BJ (cell line): ENCODE results near the gene OAS2. TPM values are rescaled to one million over a fixed set of nuclear protein-coding genes. Genes with fewer than 3 reads are reported as not detected.

Source experiments
- CTCF ChIA-PET: fragments of 350-600 bp; formaldehyde crosslinking; extraction: SDS; loops from one replicate; lab custom pipeline; 2021; ENCODE audit warnings: antibody characterized with exemption, inconsistent platforms; lab: Yijun Ruan, JAX
- POLR2A ChIA-PET: fragments of 300-600 bp; sonication (Branson Sonifier 250); formaldehyde crosslinking; extraction: SDS; loops from one replicate; lab custom pipeline; 2021; ENCODE audit warnings: antibody characterized with exemption; lab: Charles Lee
- DNase-seq: peaks from one replicate; pipeline ENCODE4 v3.0.0-alpha.2; 2011; ENCODE audit warnings: low read depth
- H3K27me3 ChIP-seq: 2 replicates; pipeline ENCODE4 v1.6.0; 2011; ENCODE audit warnings: low read length; ENCODE audit not compliant: control insufficient read depth, insufficient read depth
- H3K36me3 ChIP-seq: 2 replicates; pipeline ENCODE4 v1.5.1; 2011; ENCODE audit warnings: low read length; ENCODE audit not compliant: control insufficient read depth, insufficient read depth
- H3K4me3 ChIP-seq: 2 replicates; pipeline ENCODE4 v1.5.1; 2011; ENCODE audit warnings: low read depth, mild to moderate bottlenecking, control low read depth, low read length
- polyA plus RNA-seq: library from polyadenylated mRNA; depleted of rRNA; stranded (reverse); fragments of >200 nt; gene quantifications from 2 replicates; pipeline ENCODE4 v1.2.3, GENCODE V29; 2011
- TF ChIP-seq, protein P1 (sequence below): IDR thresholded peaks from 2 replicates; pipeline ENCODE4 v1.5.1; 2011; ENCODE audit warnings: low read depth, mild to moderate bottlenecking, control low read depth, inconsistent platforms, low read length, moderate library complexity; ENCODE audit not compliant: insufficient read depth

Gene OAS2
- polyA plus RNA-seq, 1 experiment: 1.2 TPM

DNA sequence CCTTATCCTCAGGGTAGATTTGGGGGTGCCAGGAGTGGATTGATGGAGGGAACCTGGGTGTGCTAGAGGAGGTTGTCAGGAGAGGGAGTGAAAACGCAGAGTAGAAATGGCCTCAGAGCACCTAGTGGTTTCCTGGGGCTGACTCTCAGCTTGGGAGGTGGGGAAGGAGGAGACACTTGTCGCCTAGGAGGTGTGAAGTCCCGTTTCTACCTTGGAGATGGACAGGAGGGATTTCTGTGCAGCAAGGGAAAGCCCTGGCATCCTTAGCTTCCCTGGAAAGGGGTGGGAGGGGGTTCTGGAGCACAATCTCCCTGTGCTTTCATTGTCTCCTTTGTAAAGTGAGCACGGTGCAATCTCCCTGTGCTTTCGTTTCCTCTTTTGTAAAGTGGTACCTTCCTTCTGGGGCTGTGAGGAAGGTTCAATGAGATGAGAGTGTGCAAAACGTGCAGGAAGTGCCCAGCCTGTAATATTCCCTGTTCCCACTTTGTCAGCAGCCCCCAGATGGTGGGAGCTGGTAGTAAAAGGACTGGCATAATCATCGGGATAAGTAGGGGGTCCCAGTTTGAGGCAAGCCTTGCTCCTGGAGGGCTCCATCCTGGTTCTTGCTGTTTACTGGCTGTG lies 38.4 kb upstream of the OAS2 start:
- H3K36me3 ChIP-seq: no peaks in the 10 kb centered on the region
- CTCF ChIA-PET: no interaction called here
- DNase-seq: no peak
- H3K4me3 ChIP-seq: no peak overlapping the region
- no peaks in the 10 kb centered on the region for H3K27me3 ChIP-seq
- POLR2A ChIA-PET: no interaction called here
- TF ChIP-seq, protein P1, sequence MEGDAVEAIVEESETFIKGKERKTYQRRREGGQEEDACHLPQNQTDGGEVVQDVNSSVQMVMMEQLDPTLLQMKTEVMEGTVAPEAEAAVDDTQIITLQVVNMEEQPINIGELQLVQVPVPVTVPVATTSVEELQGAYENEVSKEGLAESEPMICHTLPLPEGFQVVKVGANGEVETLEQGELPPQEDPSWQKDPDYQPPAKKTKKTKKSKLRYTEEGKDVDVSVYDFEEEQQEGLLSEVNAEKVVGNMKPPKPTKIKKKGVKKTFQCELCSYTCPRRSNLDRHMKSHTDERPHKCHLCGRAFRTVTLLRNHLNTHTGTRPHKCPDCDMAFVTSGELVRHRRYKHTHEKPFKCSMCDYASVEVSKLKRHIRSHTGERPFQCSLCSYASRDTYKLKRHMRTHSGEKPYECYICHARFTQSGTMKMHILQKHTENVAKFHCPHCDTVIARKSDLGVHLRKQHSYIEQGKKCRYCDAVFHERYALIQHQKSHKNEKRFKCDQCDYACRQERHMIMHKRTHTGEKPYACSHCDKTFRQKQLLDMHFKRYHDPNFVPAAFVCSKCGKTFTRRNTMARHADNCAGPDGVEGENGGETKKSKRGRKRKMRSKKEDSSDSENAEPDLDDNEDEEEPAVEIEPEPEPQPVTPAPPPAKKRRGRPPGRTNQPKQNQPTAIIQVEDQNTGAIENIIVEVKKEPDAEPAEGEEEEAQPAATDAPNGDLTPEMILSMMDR: 0 out of 2 replicates have a peak, but pooled peaks have one; percentile 2

DNA sequence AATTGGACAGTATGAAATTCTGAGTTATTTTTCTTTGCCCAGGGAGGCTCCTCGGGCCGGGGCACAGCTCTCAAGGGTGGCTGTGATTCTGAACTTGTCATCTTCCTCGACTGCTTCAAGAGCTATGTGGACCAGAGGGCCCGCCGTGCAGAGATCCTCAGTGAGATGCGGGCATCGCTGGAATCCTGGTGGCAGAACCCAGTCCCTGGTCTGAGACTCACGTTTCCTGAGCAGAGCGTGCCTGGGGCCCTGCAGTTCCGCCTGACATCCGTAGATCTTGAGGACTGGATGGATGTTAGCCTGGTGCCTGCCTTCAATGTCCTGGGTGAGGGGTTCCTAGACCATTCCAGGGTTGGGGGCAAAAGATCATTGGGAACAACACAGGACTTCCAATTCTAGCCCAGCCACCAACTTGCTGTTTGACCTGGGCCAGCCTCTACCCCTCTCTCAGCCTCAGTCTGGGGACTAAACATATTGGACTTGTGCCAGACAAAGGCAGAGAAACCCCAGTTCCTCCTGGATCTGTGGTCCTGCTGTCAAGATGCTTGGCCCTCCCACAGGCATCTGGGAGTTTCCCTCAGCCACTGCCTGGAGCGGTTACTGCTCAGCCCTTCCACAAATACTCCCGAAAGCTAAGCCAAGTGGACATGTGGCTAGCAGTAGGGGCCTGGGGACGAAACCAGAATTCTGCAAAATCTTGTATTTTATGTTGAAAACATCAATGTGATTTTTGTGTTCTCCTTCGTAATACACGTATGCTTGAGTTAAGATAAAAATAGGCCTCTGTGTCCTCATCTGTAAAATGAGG lies 36.6 kb upstream of the OAS2 start:
- DNase-seq: no peak
- H3K36me3 ChIP-seq: no peaks in the 10 kb centered on the region
- H3K27me3 ChIP-seq: no peaks in the 10 kb centered on the region
- CTCF ChIA-PET: no interaction called here
- TF ChIP-seq, protein P1: no peak
- H3K4me3 ChIP-seq: no peak overlapping the region
- POLR2A ChIA-PET: no interaction called here

DNA sequence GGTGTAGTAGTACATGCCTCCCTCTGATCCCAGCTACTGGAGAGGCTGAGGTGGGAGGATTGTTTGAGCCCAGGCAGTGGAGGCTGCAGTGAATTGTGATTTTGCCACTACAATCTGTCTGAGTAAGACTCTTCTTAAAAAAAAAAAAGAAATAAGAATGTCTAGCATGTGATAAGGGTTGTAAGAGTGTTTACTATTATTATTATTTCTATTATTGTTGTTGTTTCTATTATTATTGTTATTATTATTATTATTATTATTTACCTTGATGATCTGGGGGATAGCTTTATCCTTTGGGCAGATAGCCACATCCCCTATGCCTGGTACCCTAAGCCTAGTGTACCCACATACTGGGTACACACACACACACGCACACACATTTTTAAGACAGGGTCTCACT lies 35.7 kb upstream of the OAS2 start:
- ChIA-PET POLR2A (no interaction called here), CTCF (no interaction called here)
- Histone ChIP-seq H3K36me3 (no peaks in the 10 kb centered on the region), H3K4me3 (no peak overlapping the region), H3K27me3 (no peaks in the 10 kb centered on the region)
- TF ChIP-seq, protein P1: no peak
- no peak for DNase-seq

DNA sequence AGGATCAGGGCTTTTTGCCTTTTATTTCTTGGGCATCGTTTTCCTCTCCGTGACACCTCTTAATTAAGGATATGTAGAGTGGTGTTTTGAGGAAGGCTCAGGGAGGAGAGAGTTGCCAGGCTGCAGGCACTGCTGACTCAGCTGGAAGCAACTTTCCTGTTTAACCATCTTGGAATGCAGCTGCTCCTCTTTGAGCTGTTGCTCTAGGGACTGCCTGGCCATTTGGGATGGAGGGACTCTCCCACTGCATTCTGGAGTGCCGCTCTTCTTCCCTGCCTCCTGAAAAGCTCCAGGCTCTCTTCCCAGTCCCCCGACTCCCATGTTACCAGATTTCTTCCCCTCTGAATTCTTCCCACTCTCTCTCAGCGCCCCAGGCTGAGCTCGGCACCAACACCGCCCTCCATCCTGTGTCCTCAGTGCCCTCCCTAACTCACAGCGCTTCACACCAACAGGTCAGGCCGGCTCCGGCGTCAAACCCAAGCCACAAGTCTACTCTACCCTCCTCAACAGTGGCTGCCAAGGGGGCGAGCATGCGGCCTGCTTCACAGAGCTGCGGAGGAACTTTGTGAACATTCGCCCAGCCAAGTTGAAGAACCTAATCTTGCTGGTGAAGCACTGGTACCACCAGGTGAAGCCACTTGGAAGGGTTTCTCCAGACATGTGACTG lies 34.2 kb upstream of the OAS2 start:
- ChIA-PET POLR2A (no interaction called here), CTCF (interaction anchor here (0.5 kb wide), 1 partner anchor 69 kb away, joined by 3 read pairs; no protein-coding TSS in a partner anchor)
- Histone ChIP-seq H3K4me3 (no peak overlapping the region), H3K36me3 (no peaks in the 10 kb centered on the region), H3K27me3 (no peaks in the 10 kb centered on the region)
- no peak for DNase-seq
- TF ChIP-seq, protein P1: no peak

DNA sequence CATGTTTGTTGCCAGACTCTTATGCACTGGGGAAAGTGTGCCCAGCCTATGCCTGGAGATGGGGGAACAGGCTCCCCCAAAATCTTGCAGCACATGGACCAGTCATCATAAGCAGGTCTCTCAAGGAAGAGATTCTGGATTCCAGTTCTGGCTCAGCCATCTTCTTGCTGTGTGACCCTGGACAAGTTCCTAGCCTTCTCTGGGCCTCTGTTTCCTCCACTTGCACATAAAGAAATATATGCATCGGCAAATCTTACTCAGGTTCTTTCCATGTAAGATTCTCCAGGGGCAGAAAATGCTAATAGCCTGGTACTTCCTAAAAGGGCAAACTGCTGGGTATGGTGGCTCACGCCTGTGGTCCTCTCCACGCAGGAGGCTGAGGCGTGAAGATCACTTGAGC lies 32.8 kb upstream of the OAS2 start:
- ChIA-PET POLR2A (no interaction called here), CTCF (no interaction called here)
- no peak overlapping the region for H3K4me3 ChIP-seq
- no peaks in the 10 kb centered on the region for H3K27me3 ChIP-seq
- DNase-seq: no peak
- TF ChIP-seq, protein P1: no peak
- no peaks in the 10 kb centered on the region for H3K36me3 ChIP-seq
